ENCODE data around the gene SCFD2. TPM values are rescaled to one million over a fixed set of nuclear protein-coding genes. Genes with fewer than 3 reads are reported as not detected.

The SCFD2 gene
- total and polyA plus RNA-seq, 10 of the 15 experiments (the other 5 are each of a cell fraction or from before 2014, with no cell fraction given) = 4.8 to 37.6 (median 24.9) TPM

- TF ChIP-seq ZNF592 (IDR thresholded peaks at IDR 0.05) = no peak
- no peak for TF ChIP-seq FOS (IDR thresholded peaks at IDR 0.05; ENCODE audit: borderline replicate concordance, extremely low read depth, insufficient read length)
- TF ChIP-seq PML (IDR thresholded peaks at IDR 0.05; ENCODE audit: low read length) = no peak
- TF ChIP-seq EZH2 (IDR thresholded peaks at IDR 0.05; ENCODE audit: borderline replicate concordance, control insufficient read depth, low read depth, low read length) = no peak
- TF ChIP-seq PAX8 (IDR thresholded peaks at IDR 0.05) = no peak
- TF ChIP-seq RB1 (IDR thresholded peaks at IDR 0.05; ENCODE audit: borderline replicate concordance) = no peak
These were observed 496.2 kb downstream of the SCFD2 start (continued) for GRCh38 chr4:52869656-52870055.

GRCh38 chr4:52869196-52869595, 496.7 kb downstream of the SCFD2 start:
- ChIA-PET SMC1A (ENCODE audit: uncharacterized antibody, unreplicated experiment) (no interaction called here), RAD21 (ENCODE audit: unreplicated experiment) (no interaction called here), POLR2A (no interaction called here), CTCF (no interaction called here)
- Histone ChIP-seq H3K36me3 (ENCODE audit: control insufficient read depth in 2 of 2, insufficient read depth in 2 of 2, low read length in 1 of 2) (no peaks in the 10 kb centered on the region), H2AFZ (ENCODE audit: control insufficient read depth, low read depth, low read length) (no peak overlapping the region), H3K27me3 (replicated peaks in 1 of 2; ENCODE audit: control insufficient read depth in 2 of 2, insufficient read depth in 2 of 2, low read length in 1 of 2) (no peaks in the 10 kb centered on the region), H3K4me1 (ENCODE audit: control insufficient read depth, insufficient read depth, low read length) (no peaks in the 10 kb centered on the region), H4K20me1 (ENCODE audit: control insufficient read depth, insufficient read depth) (no peaks in the 10 kb centered on the region), H3K9ac (ENCODE audit: control insufficient read depth, insufficient read depth, low read length) (no peak overlapping the region), H3K4me3 (no peak overlapping the region), H3K79me2 (ENCODE audit: control insufficient read depth, insufficient read depth, low read length) (no peaks in the 10 kb centered on the region), H3K9me3 (replicated peaks; ENCODE audit: control insufficient read depth, insufficient read depth, low read length) (no peaks in the 10 kb centered on the region), H3K27ac (ENCODE audit: control insufficient read depth, insufficient read depth) (no peak overlapping the region), H3K4me2 (ENCODE audit: control insufficient read depth, insufficient read depth) (no peak overlapping the region)
- ATAC-seq (no peak), FAIRE-seq (no peak), DNase-seq (ENCODE audit: low read depth, low spot score) (no peak)
- in situ Hi-C loops (cut with MboI) = no loop called here
- intact Hi-C loops (cut with micrococcal nuclease; ENCODE audit: unreplicated experiment) = no loop called here
- 86% methylated on average over 12 of the region's 12 CpGs for WGBS (ENCODE audit: insufficient coverage, insufficient replicate concordance, low lambda C conversion rate, missing lambda C conversion rate)
- no TSS peak for BruUV-seq (replicated peaks)
- no peak for TF ChIP-seq RELA (IDR thresholded peaks at IDR 0.05; ENCODE audit: borderline replicate concordance, partially characterized antibody)
- TF ChIP-seq CREB1 (IDR thresholded peaks at IDR 0.05; ENCODE audit: low read depth) = no peak
- TF ChIP-seq IKZF1 (conservative IDR thresholded peaks at IDR 0.05) = no peak
- TF ChIP-seq ATF3 (IDR thresholded peaks at IDR 0.05; ENCODE audit: borderline replicate concordance, extremely low read depth, low read depth, low read length) = no peak
- no peak for TF ChIP-seq SPI1 (IDR thresholded peaks at IDR 0.05; ENCODE audit: borderline replicate concordance, insufficient read depth, low read depth, low read length)
- no peak for TF ChIP-seq GATAD2B (conservative IDR thresholded peaks at IDR 0.05; ENCODE audit: low read depth)
- TF ChIP-seq ZZZ3 (IDR thresholded peaks at IDR 0.05; ENCODE audit: control insufficient read depth, insufficient read length, low read depth) = no peak
- no peak for TF ChIP-seq TBL1XR1 (IDR thresholded peaks at IDR 0.05; ENCODE audit: low read depth, low read length)
- TF ChIP-seq NR2F1 (conservative IDR thresholded peaks at IDR 0.05) = no peak
- no peak for TF ChIP-seq ZNF384 (IDR thresholded peaks at IDR 0.05; ENCODE audit: borderline replicate concordance, low read depth, low read length)
- no peak for TF ChIP-seq SREBF2 (IDR thresholded peaks at IDR 0.05; ENCODE audit: low read length)
